ENCODE results near the gene AKNA.

The AKNA gene

GRCh38 chr9:114364134-114365041, 23.4 kb downstream of the AKNA start:
- Histone ChIP-seq H3K9me3 (ENCODE audit: control insufficient read depth, low read depth, low read length) (no peaks in the 10 kb centered on the region), H3K36me3 (ENCODE audit: control insufficient read depth, low read depth, low read length) (peaks cover 61% of the 10 kb centered on the region), H3K4me3 (ENCODE audit: low read length) (no peak overlapping the region), H3K27ac (ENCODE audit: low read length) (no peak overlapping the region), H3K4me1 (ENCODE audit: control insufficient read depth, low read depth, low read length) (peaks cover 5% of the 10 kb centered on the region), H3K9ac (ENCODE audit: low read length) (no peak overlapping the region), H3K27me3 (ENCODE audit: control insufficient read depth, insufficient read depth, low read length) (no peaks in the 10 kb centered on the region)

GRCh38 chr9:114363424-114363823, 24.4 kb downstream of the AKNA start:
- H3K36me3 ChIP-seq (ENCODE audit: control insufficient read depth, low read depth, low read length): peaks cover 69% of the 10 kb centered on the region
- H3K27me3 ChIP-seq (ENCODE audit: control insufficient read depth, insufficient read depth, low read length): no peaks in the 10 kb centered on the region
- no peaks in the 10 kb centered on the region for H3K9me3 ChIP-seq (ENCODE audit: control insufficient read depth, low read depth, low read length)
- H3K4me1 ChIP-seq (ENCODE audit: control insufficient read depth, low read depth, low read length): no peaks in the 10 kb centered on the region
- no peak overlapping the region for H3K27ac ChIP-seq (ENCODE audit: low read length)
- H3K4me3 ChIP-seq (ENCODE audit: low read length): no peak overlapping the region
- no peak overlapping the region for H3K9ac ChIP-seq (ENCODE audit: low read length)

- no peak overlapping the region for H3K27ac ChIP-seq (ENCODE audit: low read length)
- H3K4me1 ChIP-seq (ENCODE audit: control insufficient read depth, low read depth, low read length): no peaks in the 10 kb centered on the region
- H3K9ac ChIP-seq (ENCODE audit: low read length): no peak overlapping the region
- H3K27me3 ChIP-seq (ENCODE audit: control insufficient read depth, insufficient read depth, low read length): no peaks in the 10 kb centered on the region
- H3K4me3 ChIP-seq (ENCODE audit: low read length): no peak overlapping the region
- peaks cover 70% of the 10 kb centered on the region for H3K36me3 ChIP-seq (ENCODE audit: control insufficient read depth, low read depth, low read length)
- no peaks in the 10 kb centered on the region for H3K9me3 ChIP-seq (ENCODE audit: control insufficient read depth, low read depth, low read length)
Observed at GRCh38 chr9:114362394-114362793, 25.4 kb downstream of the AKNA start.

GRCh38 chr9:114361542-114361941, 26.2 kb downstream of the AKNA start:
- H3K36me3 ChIP-seq (ENCODE audit: control insufficient read depth, low read depth, low read length): peaks cover 72% of the 10 kb centered on the region

GRCh38 chr9:114359801-114360200, 28.0 kb downstream of the AKNA start:
- Histone ChIP-seq H3K9me3 (ENCODE audit: control insufficient read depth, low read depth, low read length) (no peaks in the 10 kb centered on the region), H3K9ac (ENCODE audit: low read length) (no peak overlapping the region), H3K27ac (ENCODE audit: low read length) (no peak overlapping the region), H3K4me1 (ENCODE audit: control insufficient read depth, low read depth, low read length) (no peaks in the 10 kb centered on the region), H3K27me3 (ENCODE audit: control insufficient read depth, insufficient read depth, low read length) (no peaks in the 10 kb centered on the region), H3K4me3 (ENCODE audit: low read length) (no peak overlapping the region), H3K36me3 (ENCODE audit: control insufficient read depth, low read depth, low read length) (peaks cover 84% of the 10 kb centered on the region)

More at GRCh38 chr9:114361542-114361941, 26.2 kb downstream of the AKNA start:
- no peak overlapping the region for H3K9ac ChIP-seq (ENCODE audit: low read length)
- H3K9me3 ChIP-seq (ENCODE audit: control insufficient read depth, low read depth, low read length): no peaks in the 10 kb centered on the region
- H3K27me3 ChIP-seq (ENCODE audit: control insufficient read depth, insufficient read depth, low read length): no peaks in the 10 kb centered on the region
- no peaks in the 10 kb centered on the region for H3K4me1 ChIP-seq (ENCODE audit: control insufficient read depth, low read depth, low read length)
- no peak overlapping the region for H3K27ac ChIP-seq (ENCODE audit: low read length)
- H3K4me3 ChIP-seq (ENCODE audit: low read length): no peak overlapping the region

- peaks cover 73% of the 10 kb centered on the region for H3K36me3 ChIP-seq (ENCODE audit: control insufficient read depth, low read depth, low read length)
- no peak overlapping the region for H3K27ac ChIP-seq (ENCODE audit: low read length)
- H3K4me3 ChIP-seq (ENCODE audit: low read length): no peak overlapping the region
- no peaks in the 10 kb centered on the region for H3K27me3 ChIP-seq (ENCODE audit: control insufficient read depth, insufficient read depth, low read length)
- H3K4me1 ChIP-seq (ENCODE audit: control insufficient read depth, low read depth, low read length): no peaks in the 10 kb centered on the region
- no peaks in the 10 kb centered on the region for H3K9me3 ChIP-seq (ENCODE audit: control insufficient read depth, low read depth, low read length)
- no peak overlapping the region for H3K9ac ChIP-seq (ENCODE audit: low read length)
Observed at GRCh38 chr9:114357911-114358328, 29.9 kb downstream of the AKNA start.

- Histone ChIP-seq H3K4me3 (ENCODE audit: low read length) (no peak overlapping the region), H3K9me3 (ENCODE audit: control insufficient read depth, low read depth, low read length) (no peaks in the 10 kb centered on the region), H3K27me3 (ENCODE audit: control insufficient read depth, insufficient read depth, low read length) (no peaks in the 10 kb centered on the region), H3K4me1 (ENCODE audit: control insufficient read depth, low read depth, low read length) (no peaks in the 10 kb centered on the region), H3K36me3 (ENCODE audit: control insufficient read depth, low read depth, low read length) (peaks cover 72% of the 10 kb centered on the region), H3K9ac (ENCODE audit: low read length) (no peak overlapping the region), H3K27ac (ENCODE audit: low read length) (no peak overlapping the region)
Observed at GRCh38 chr9:114357360-114357759, 30.4 kb downstream of the AKNA start.

- Histone ChIP-seq H3K9me3 (ENCODE audit: control insufficient read depth, low read depth, low read length) (no peaks in the 10 kb centered on the region), H3K27me3 (ENCODE audit: control insufficient read depth, insufficient read depth, low read length) (no peaks in the 10 kb centered on the region), H3K27ac (ENCODE audit: low read length) (no peak overlapping the region), H3K4me1 (ENCODE audit: control insufficient read depth, low read depth, low read length) (no peaks in the 10 kb centered on the region), H3K9ac (ENCODE audit: low read length) (no peak overlapping the region), H3K36me3 (ENCODE audit: control insufficient read depth, low read depth, low read length) (peaks cover 71% of the 10 kb centered on the region), H3K4me3 (ENCODE audit: low read length) (no peak overlapping the region)
Observed at GRCh38 chr9:114356792-114357191, 31.0 kb downstream of the AKNA start.

- H3K9ac ChIP-seq (ENCODE audit: low read length): no peak overlapping the region
- no peaks in the 10 kb centered on the region for H3K4me1 ChIP-seq (ENCODE audit: control insufficient read depth, low read depth, low read length)
- H3K27me3 ChIP-seq (ENCODE audit: control insufficient read depth, insufficient read depth, low read length): no peaks in the 10 kb centered on the region
- H3K36me3 ChIP-seq (ENCODE audit: control insufficient read depth, low read depth, low read length): peaks cover 67% of the 10 kb centered on the region
- H3K9me3 ChIP-seq (ENCODE audit: control insufficient read depth, low read depth, low read length): no peaks in the 10 kb centered on the region
- no peak overlapping the region for H3K4me3 ChIP-seq (ENCODE audit: low read length)
- no peak overlapping the region for H3K27ac ChIP-seq (ENCODE audit: low read length)
Observed at GRCh38 chr9:114355821-114356220, 32.0 kb downstream of the AKNA start.

- Histone ChIP-seq H3K4me1 (ENCODE audit: control insufficient read depth, low read depth, low read length) (peaks cover 14% of the 10 kb centered on the region), H3K36me3 (ENCODE audit: control insufficient read depth, low read depth, low read length) (peaks cover 58% of the 10 kb centered on the region), H3K27ac (ENCODE audit: low read length) (no peak overlapping the region), H3K27me3 (ENCODE audit: control insufficient read depth, insufficient read depth, low read length) (no peaks in the 10 kb centered on the region), H3K9ac (ENCODE audit: low read length) (no peak overlapping the region), H3K4me3 (ENCODE audit: low read length) (no peak overlapping the region), H3K9me3 (ENCODE audit: control insufficient read depth, low read depth, low read length) (no peaks in the 10 kb centered on the region)
Observed at GRCh38 chr9:114351932-114352331, 35.9 kb downstream of the AKNA start.

- Histone ChIP-seq H3K9me3 (ENCODE audit: control insufficient read depth, low read depth, low read length) (no peaks in the 10 kb centered on the region), H3K4me1 (ENCODE audit: control insufficient read depth, low read depth, low read length) (peaks cover 14% of the 10 kb centered on the region), H3K27me3 (ENCODE audit: control insufficient read depth, insufficient read depth, low read length) (no peaks in the 10 kb centered on the region), H3K4me3 (ENCODE audit: low read length) (no peak overlapping the region), H3K36me3 (ENCODE audit: control insufficient read depth, low read depth, low read length) (peaks cover 58% of the 10 kb centered on the region), H3K9ac (ENCODE audit: low read length) (no peak overlapping the region), H3K27ac (ENCODE audit: low read length) (no peak overlapping the region)
Observed at GRCh38 chr9:114350636-114351401, 37.0 kb downstream of the AKNA start.

All from iPS-18a (cell line).